Upper lobe of left lung (tissue), 6 donors: ENCODE measurements around the gene SEC11A. TPM values are rescaled to one million over a fixed set of nuclear protein-coding genes. Genes with fewer than 3 reads are reported as not detected.
"Not testable (repeated sequence)": the region's sequence is repeated elsewhere in the genome, so short reads cannot be mapped to it uniquely, and the experiment has no call there.

Source experiments
- ATAC-seq, 2 donors: fragments of 200-7000 bp; cut with Tn5 transposase; one replicate each; pipeline ENCODE4 v1.9.1; 2022; ENCODE audit warnings: mild to moderate bottlenecking in 2 of 2, moderate library complexity in 2 of 2; ENCODE audit not compliant: low FRiP score in 2 of 2
- DNase-seq, 2 donors: peaks; one replicate each; pipeline ENCODE4 v3.0.0-alpha.2; 2019 to 2020
- H3K27ac ChIP-seq, 4 donors: fragments of 200-600 bp; sonication (generic); one replicate each; pipeline ENCODE4 v1.5.1; 2016 to 2019
- H3K27me3 ChIP-seq, 4 donors: fragments of 200-600 bp; sonication (generic); one replicate each; pipeline ENCODE4 v1.5.1; 2017 to 2019
- H3K36me3 ChIP-seq, 4 donors: fragments of 200-600 bp; sonication (generic); one replicate each; pipeline ENCODE4 v1.5.1; 2016 to 2019
- H3K4me1 ChIP-seq, 4 donors: fragments of 200-600 bp; sonication (generic); one replicate each; pipeline ENCODE4 v1.5.1; 2018 to 2019
- H3K4me3 ChIP-seq, 4 donors: fragments of 200-600 bp; sonication (generic); one replicate each; pipeline ENCODE4 v1.5.1; 2017 to 2019; ENCODE audit warnings: mild to moderate bottlenecking in 2 of 4, moderate library complexity in 1 of 4
- H3K9me3 ChIP-seq, 4 donors: fragments of 200-600 bp; sonication (generic); one replicate each; pipeline ENCODE4 v1.5.1; 2018 to 2019
- EP300 ChIP-seq, 4 donors: sonication (generic); formaldehyde crosslinking; IDR thresholded peaks; one replicate each; pipeline ENCODE4 v1.5.1; 2017; ENCODE audit warnings: antibody characterized with exemption in 4 of 4, control low read depth in 2 of 4
- POLR2A ChIP-seq, 4 donors: fragments of 450-650 bp; IDR thresholded peaks; one replicate each; pipeline ENCODE4 v1.5.1; 2016 to 2017; ENCODE audit warnings: antibody characterized with exemption in 4 of 4, mild to moderate bottlenecking in 2 of 4
- POLR2AphosphoS5 ChIP-seq, 2 donors: sonication (generic); formaldehyde crosslinking; IDR thresholded peaks; one replicate each; pipeline ENCODE4 v1.5.1; 2017; ENCODE audit warnings: antibody characterized with exemption in 2 of 2
- WGBS, 2 donors: methylation state at CpG; one replicate each; pipeline ENCODE4 v1.1.5; 2017 to 2018; 5-methylcytosine and 5-hydroxymethylcytosine counted together
- total RNA-seq, 6 donors: library from RNA; depleted of rRNA in 4 of 6; stranded (reverse); fragments of >200 nt in 4 of 6; gene quantifications; one replicate each; pipeline versions ENCODE4 v1.1.0 to v1.2.1, GENCODE V29; 2016 to 2021
- TF ChIP-seq, protein P1 (sequence below), 6 experiments: fragments of 450-650 bp in 4 of 6; fragments of 200-600 bp in 2 of 6; sonication (generic) in 2 of 6; IDR thresholded peaks; one replicate each; pipeline ENCODE4 v1.5.1; 2016 to 2019; ENCODE audit warnings: antibody characterized with exemption in 6 of 6
- donor health status: DM: no; HTN: no; CAD: no; lungs with moderate emphysema.
- donor health status: DM: no; HTN: yes; CAD: no; lungs with severe emphysema.

SEC11A gene
- total RNA-seq, 6 donors from 2014 or later, result 38.8 to 164 (median 116) TPM

DNA sequence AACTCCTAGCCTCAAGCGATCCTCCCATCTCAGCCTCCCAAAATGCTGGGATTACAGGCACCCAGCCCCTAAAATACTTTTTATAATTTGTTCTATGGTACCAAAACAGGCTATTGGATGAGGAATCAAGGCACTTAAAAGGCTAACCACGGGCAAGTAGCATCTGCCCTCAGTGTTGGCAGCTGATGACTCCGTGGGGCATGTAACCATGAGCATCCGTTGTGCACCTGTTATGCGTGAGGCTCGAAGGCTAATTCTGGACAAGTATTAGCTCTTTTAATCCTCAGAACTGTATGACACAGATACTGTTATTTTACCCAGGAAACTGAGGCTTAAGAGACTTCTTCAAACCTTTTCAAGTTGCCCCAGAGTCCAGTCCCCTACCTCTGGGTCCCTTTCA, 72.1 kb downstream of the SEC11A start:
- WGBS, 2 donors, result 91 to 93% methylated on average over 6 of the region's 6 CpGs
- Histone ChIP-seq H3K4me1 (peaks cover 0 to 6% (median 4%) of the 10 kb centered on the region in 4 donors), H3K27me3 (no peaks in the 10 kb centered on the region), H3K9me3 (no peaks in the 10 kb centered on the region), H3K27ac (no peak overlapping the region), H3K36me3 (peaks cover 33 to 100% (median 94%) of the 10 kb centered on the region in 4 donors), H3K4me3 (no peak overlapping the region)
- ATAC-seq (no peak), DNase-seq (no peak)
- TF ChIP-seq, protein P1, sequence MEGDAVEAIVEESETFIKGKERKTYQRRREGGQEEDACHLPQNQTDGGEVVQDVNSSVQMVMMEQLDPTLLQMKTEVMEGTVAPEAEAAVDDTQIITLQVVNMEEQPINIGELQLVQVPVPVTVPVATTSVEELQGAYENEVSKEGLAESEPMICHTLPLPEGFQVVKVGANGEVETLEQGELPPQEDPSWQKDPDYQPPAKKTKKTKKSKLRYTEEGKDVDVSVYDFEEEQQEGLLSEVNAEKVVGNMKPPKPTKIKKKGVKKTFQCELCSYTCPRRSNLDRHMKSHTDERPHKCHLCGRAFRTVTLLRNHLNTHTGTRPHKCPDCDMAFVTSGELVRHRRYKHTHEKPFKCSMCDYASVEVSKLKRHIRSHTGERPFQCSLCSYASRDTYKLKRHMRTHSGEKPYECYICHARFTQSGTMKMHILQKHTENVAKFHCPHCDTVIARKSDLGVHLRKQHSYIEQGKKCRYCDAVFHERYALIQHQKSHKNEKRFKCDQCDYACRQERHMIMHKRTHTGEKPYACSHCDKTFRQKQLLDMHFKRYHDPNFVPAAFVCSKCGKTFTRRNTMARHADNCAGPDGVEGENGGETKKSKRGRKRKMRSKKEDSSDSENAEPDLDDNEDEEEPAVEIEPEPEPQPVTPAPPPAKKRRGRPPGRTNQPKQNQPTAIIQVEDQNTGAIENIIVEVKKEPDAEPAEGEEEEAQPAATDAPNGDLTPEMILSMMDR (IDR thresholded peaks at IDR 0.05), result no peak
- TF ChIP-seq POLR2A (IDR thresholded peaks at IDR 0.05) (no peak), POLR2AphosphoS5 (IDR thresholded peaks at IDR 0.05) (no peak), EP300 (IDR thresholded peaks at IDR 0.05) (no peak)

- 42 to 82% methylated on average over 2 of the region's 2 CpGs for WGBS, 2 donors
- H3K27ac ChIP-seq, H3K4me1 ChIP-seq, H3K27me3 ChIP-seq, DNase-seq, ATAC-seq, H3K4me3 ChIP-seq, H3K9me3 ChIP-seq: not testable (repeated sequence)
- peaks cover 30 to 100% (median 90%) of the 10 kb centered on the region in 4 donors for H3K36me3 ChIP-seq
Observed at GRCh38 chr15:84642640-84643039, 73.3 kb downstream of the SEC11A start.

GRCh38 chr15:84641871-84642270, 74.1 kb downstream of the SEC11A start:
- H3K27me3 ChIP-seq, ATAC-seq, H3K27ac ChIP-seq, H3K9me3 ChIP-seq, H3K4me1 ChIP-seq, DNase-seq, H3K4me3 ChIP-seq: not testable (repeated sequence)
- peaks cover 30 to 98% (median 88%) of the 10 kb centered on the region in 4 donors for H3K36me3 ChIP-seq
- WGBS, 2 donors, result 93 to 95% methylated on average over 6 to 9 of the region's 9 CpGs

- peaks cover 21 to 66% (median 57%) of the 10 kb centered on the region in 4 donors for H3K36me3 ChIP-seq
- WGBS, 2 donors, result 81 to 82% methylated on average over 3 of the region's 3 CpGs
- no peak for ATAC-seq
Observed at GRCh38 chr15:84638103-84638502, 77.8 kb downstream of the SEC11A start.

DNA sequence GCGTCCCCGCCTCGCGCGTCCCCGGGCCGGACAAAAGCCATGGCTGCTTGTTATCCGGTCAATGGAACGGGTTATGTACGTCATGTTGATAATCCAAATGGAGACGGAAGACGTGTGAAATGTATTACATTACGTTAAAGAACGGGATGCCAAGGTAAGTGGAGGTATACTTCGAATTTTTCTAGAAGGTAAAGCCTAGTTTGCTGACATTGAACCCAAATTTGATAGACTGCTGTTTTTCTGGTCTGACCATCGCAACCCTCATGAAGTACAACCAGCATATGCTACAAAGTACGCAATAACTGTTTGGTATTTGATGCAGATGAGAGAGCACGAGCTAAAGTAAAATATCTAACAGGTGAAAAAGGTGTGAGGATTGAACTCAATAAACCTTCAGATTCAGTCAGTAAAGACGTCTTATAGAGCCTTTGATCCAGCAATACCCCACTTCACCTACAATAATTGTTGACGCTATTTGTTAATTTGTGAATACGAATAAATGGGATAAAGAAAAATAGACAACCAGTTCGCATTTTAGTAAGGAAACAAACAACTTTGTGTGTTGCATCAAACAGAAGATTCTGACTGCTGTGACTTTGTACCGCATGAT, 81.6 kb downstream of the SEC11A start:
- no peak for ATAC-seq
- H3K9me3 ChIP-seq, result no peaks in the 10 kb centered on the region
- H3K27ac ChIP-seq, result peak overlapping the region; percentile 89 to 94 (median 93)
- TF ChIP-seq EP300 (IDR thresholded peaks at IDR 0.05) (no peak), POLR2A (IDR thresholded peaks at IDR 0.05) (no peak), POLR2AphosphoS5 (IDR thresholded peaks at IDR 0.05) (no peak)
- TF ChIP-seq, protein P1 (IDR thresholded peaks at IDR 0.05), result no peak
- peaks cover 33 to 42% (median 39%) of the 10 kb centered on the region in 4 donors for H3K4me1 ChIP-seq
- 29 to 34% methylated on average over 23 of the region's 23 CpGs for WGBS, 2 donors
- H3K4me3 ChIP-seq, result peak overlapping the region; percentile 55 to 73 (median 66)
- H3K36me3 ChIP-seq, result peaks cover 5 to 29% (median 21%) of the 10 kb centered on the region in 4 donors
- no peak for DNase-seq
- no peaks in the 10 kb centered on the region for H3K27me3 ChIP-seq

More at GRCh38 chr15:84638103-84638502, 77.8 kb downstream of the SEC11A start:
- no peak for TF ChIP-seq EP300 (IDR thresholded peaks at IDR 0.05)
- TF ChIP-seq, protein P1 (IDR thresholded peaks at IDR 0.05), result no peak
- TF ChIP-seq POLR2A (IDR thresholded peaks at IDR 0.05), result no peak
- Histone ChIP-seq H3K4me3 (no peak overlapping the region), H3K4me1 (peaks cover 15 to 19% (median 18%) of the 10 kb centered on the region in 4 donors), H3K27me3 (no peaks in the 10 kb centered on the region), H3K27ac (no peak overlapping the region), H3K9me3 (no peaks in the 10 kb centered on the region)
- no peak for DNase-seq
